Duodenal mucosa (tissue), 2 donors: Measurements from ENCODE around the gene ELL2.

ENCODE experiments used
- H3K27ac ChIP-seq: one replicate; pipeline ENCODE4 v1.7.0; 2013; ENCODE audit warnings: low read depth, low read length
- H3K27me3 ChIP-seq, 2 donors: one replicate each; pipeline ENCODE4 v1.7.0; 2013; ENCODE audit warnings: low read length in 2 of 2, control low read depth in 1 of 2; ENCODE audit not compliant: insufficient read depth in 2 of 2, control insufficient read depth in 1 of 2
- H3K36me3 ChIP-seq, 2 donors: one replicate each; pipeline ENCODE4 v1.7.0; 2013; ENCODE audit warnings: low read length in 2 of 2, control low read depth in 1 of 2; ENCODE audit not compliant: insufficient read depth in 2 of 2, control insufficient read depth in 1 of 2
- H3K4me1 ChIP-seq, 2 donors: one replicate each; pipeline ENCODE4 v1.7.0; 2013; ENCODE audit warnings: low read length in 2 of 2, control low read depth in 1 of 2; ENCODE audit not compliant: insufficient read depth in 2 of 2, control insufficient read depth in 1 of 2
- H3K4me3 ChIP-seq, 2 donors: one replicate each; pipeline ENCODE4 v1.7.0; 2013; ENCODE audit warnings: low read length in 2 of 2, low read depth in 1 of 2
- H3K9ac ChIP-seq, 2 donors: one replicate each; pipeline ENCODE4 v1.7.0; 2013; ENCODE audit warnings: low read length in 2 of 2, low read depth in 1 of 2
- H3K9me3 ChIP-seq, 2 donors: one replicate each; pipeline ENCODE4 v1.7.0; 2013; ENCODE audit warnings: low read length in 2 of 2, control low read depth in 1 of 2; ENCODE audit not compliant: control insufficient read depth in 1 of 2

Gene ELL2

GRCh38 chr5:95984287-95984938 is 22.8 kb upstream of the ELL2 start:
- H3K9ac ChIP-seq = no peak overlapping the region

GRCh38 chr5:95983509-95983908 is 21.9 kb upstream of the ELL2 start:
- no peak overlapping the region for H3K27ac ChIP-seq

More at GRCh38 chr5:95984287-95984938, 22.8 kb upstream of the ELL2 start:
- Histone ChIP-seq H3K4me3 (no peak overlapping the region), H3K27me3 (no peaks in the 10 kb centered on the region), H3K27ac (no peak overlapping the region), H3K36me3 (no peaks in the 10 kb centered on the region), H3K4me1 (peaks cover 7 to 30% of the 10 kb centered on the region in 2 donors), H3K9me3 (no peaks in the 10 kb centered on the region)

GRCh38 chr5:95983080-95983479 is 21.4 kb upstream of the ELL2 start:
- Histone ChIP-seq H3K4me1 (peaks cover 7 to 19% of the 10 kb centered on the region in 2 donors), H3K27ac (no peak overlapping the region), H3K4me3 (no peak overlapping the region), H3K27me3 (no peaks in the 10 kb centered on the region), H3K36me3 (no peaks in the 10 kb centered on the region), H3K9me3 (no peaks in the 10 kb centered on the region), H3K9ac (no peak overlapping the region)

More at GRCh38 chr5:95983509-95983908, 21.9 kb upstream of the ELL2 start:
- no peak overlapping the region for H3K4me3 ChIP-seq
- H3K4me1 ChIP-seq = peaks cover 7 to 23% of the 10 kb centered on the region in 2 donors
- H3K9me3 ChIP-seq = no peaks in the 10 kb centered on the region
- H3K36me3 ChIP-seq = no peaks in the 10 kb centered on the region
- H3K27me3 ChIP-seq = no peaks in the 10 kb centered on the region
- no peak overlapping the region for H3K9ac ChIP-seq

- H3K4me3 ChIP-seq = no peak overlapping the region
- H3K4me1 ChIP-seq = no peaks in the 10 kb centered on the region
- H3K9ac ChIP-seq = no peak overlapping the region
These were observed 15.0 kb upstream of the ELL2 start for GRCh38 chr5:95976606-95977005.

GRCh38 chr5:95975703-95976102 is 14.1 kb upstream of the ELL2 start:
- no peak overlapping the region for H3K27ac ChIP-seq
- H3K36me3 ChIP-seq = no peaks in the 10 kb centered on the region

More at GRCh38 chr5:95976606-95977005, 15.0 kb upstream of the ELL2 start:
- Histone ChIP-seq H3K36me3 (no peaks in the 10 kb centered on the region), H3K27me3 (no peaks in the 10 kb centered on the region), H3K9me3 (no peaks in the 10 kb centered on the region), H3K27ac (no peak overlapping the region)

GRCh38 chr5:95973793-95974325 is 12.2 kb upstream of the ELL2 start:
- peaks cover 0 to 6% of the 10 kb centered on the region in 2 donors for H3K4me1 ChIP-seq
- H3K9ac ChIP-seq = no peak overlapping the region
- H3K4me3 ChIP-seq = no peak overlapping the region
- no peaks in the 10 kb centered on the region for H3K36me3 ChIP-seq
- no peaks in the 10 kb centered on the region for H3K9me3 ChIP-seq
- no peak overlapping the region for H3K27ac ChIP-seq
- no peaks in the 10 kb centered on the region for H3K27me3 ChIP-seq

More at GRCh38 chr5:95975703-95976102, 14.1 kb upstream of the ELL2 start:
- Histone ChIP-seq H3K4me3 (no peak overlapping the region), H3K9ac (no peak overlapping the region), H3K9me3 (no peaks in the 10 kb centered on the region), H3K4me1 (no peaks in the 10 kb centered on the region), H3K27me3 (no peaks in the 10 kb centered on the region)

GRCh38 chr5:95972196-95972595 is 10.5 kb upstream of the ELL2 start:
- H3K36me3 ChIP-seq = no peaks in the 10 kb centered on the region
- no peak overlapping the region for H3K9ac ChIP-seq
- H3K9me3 ChIP-seq = no peaks in the 10 kb centered on the region
- H3K4me3 ChIP-seq = no peak overlapping the region
- peaks cover 0 to 6% of the 10 kb centered on the region in 2 donors for H3K4me1 ChIP-seq
- H3K27me3 ChIP-seq = no peaks in the 10 kb centered on the region
- no peak overlapping the region for H3K27ac ChIP-seq

GRCh38 chr5:95970359-95970704 is 8.7 kb upstream of the ELL2 start:
- peaks cover 0 to 6% of the 10 kb centered on the region in 2 donors for H3K4me1 ChIP-seq
- H3K9me3 ChIP-seq = no peaks in the 10 kb centered on the region
- H3K9ac ChIP-seq = no peak overlapping the region
- no peaks in the 10 kb centered on the region for H3K27me3 ChIP-seq
- H3K36me3 ChIP-seq = no peaks in the 10 kb centered on the region
- no peak overlapping the region for H3K4me3 ChIP-seq
- H3K27ac ChIP-seq = no peak overlapping the region

- H3K36me3 ChIP-seq = no peaks in the 10 kb centered on the region
- H3K27ac ChIP-seq = no peak overlapping the region
- H3K9me3 ChIP-seq = no peaks in the 10 kb centered on the region
- no peak overlapping the region for H3K4me3 ChIP-seq
- no peaks in the 10 kb centered on the region for H3K27me3 ChIP-seq
- H3K4me1 ChIP-seq = peaks cover 0 to 6% of the 10 kb centered on the region in 2 donors
- H3K9ac ChIP-seq = no peak overlapping the region
These were observed 8.2 kb upstream of the ELL2 start for GRCh38 chr5:95969651-95970358.

GRCh38 chr5:95969055-95969454 is 7.4 kb upstream of the ELL2 start:
- no peaks in the 10 kb centered on the region for H3K36me3 ChIP-seq
- peaks cover 0 to 6% of the 10 kb centered on the region in 2 donors for H3K4me1 ChIP-seq
- no peak overlapping the region for H3K4me3 ChIP-seq
- H3K27me3 ChIP-seq = no peaks in the 10 kb centered on the region
- H3K27ac ChIP-seq = no peak overlapping the region
- no peaks in the 10 kb centered on the region for H3K9me3 ChIP-seq
- no peak overlapping the region for H3K9ac ChIP-seq
